ENCODE results near the gene SH3GL3.

Gene SH3GL3

GRCh38 chr15:83422541-83422940, 24.6 kb upstream of the SH3GL3 start:
- ATAC-seq: no peak
- no peak for TF ChIP-seq ZFP30 (CRISPR knock-in tag; IDR thresholded peaks at IDR 0.05)
- TF ChIP-seq CSDC2 (CRISPR knock-in tag; IDR thresholded peaks at IDR 0.05): no peak
- no peak for TF ChIP-seq TCF4 (CRISPR knock-in tag; IDR thresholded peaks at IDR 0.05; ENCODE audit: borderline replicate concordance)
- TF ChIP-seq ARNTL (CRISPR knock-in tag; IDR thresholded peaks at IDR 0.05; ENCODE audit: borderline replicate concordance, low read depth): no peak
- no peak for TF ChIP-seq ZNF8 (CRISPR knock-in tag; IDR thresholded peaks at IDR 0.05)
- TF ChIP-seq, protein P1, sequence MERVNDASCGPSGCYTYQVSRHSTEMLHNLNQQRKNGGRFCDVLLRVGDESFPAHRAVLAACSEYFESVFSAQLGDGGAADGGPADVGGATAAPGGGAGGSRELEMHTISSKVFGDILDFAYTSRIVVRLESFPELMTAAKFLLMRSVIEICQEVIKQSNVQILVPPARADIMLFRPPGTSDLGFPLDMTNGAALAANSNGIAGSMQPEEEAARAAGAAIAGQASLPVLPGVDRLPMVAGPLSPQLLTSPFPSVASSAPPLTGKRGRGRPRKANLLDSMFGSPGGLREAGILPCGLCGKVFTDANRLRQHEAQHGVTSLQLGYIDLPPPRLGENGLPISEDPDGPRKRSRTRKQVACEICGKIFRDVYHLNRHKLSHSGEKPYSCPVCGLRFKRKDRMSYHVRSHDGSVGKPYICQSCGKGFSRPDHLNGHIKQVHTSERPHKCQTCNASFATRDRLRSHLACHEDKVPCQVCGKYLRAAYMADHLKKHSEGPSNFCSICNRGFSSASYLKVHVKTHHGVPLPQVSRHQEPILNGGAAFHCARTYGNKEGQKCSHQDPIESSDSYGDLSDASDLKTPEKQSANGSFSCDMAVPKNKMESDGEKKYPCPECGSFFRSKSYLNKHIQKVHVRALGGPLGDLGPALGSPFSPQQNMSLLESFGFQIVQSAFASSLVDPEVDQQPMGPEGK (CRISPR knock-in tag; IDR thresholded peaks at IDR 0.05; ENCODE audit: borderline replicate concordance): no peak
- no peak for TF ChIP-seq GLIS3 (CRISPR knock-in tag; IDR thresholded peaks at IDR 0.05)
- TF ChIP-seq, protein P2, sequence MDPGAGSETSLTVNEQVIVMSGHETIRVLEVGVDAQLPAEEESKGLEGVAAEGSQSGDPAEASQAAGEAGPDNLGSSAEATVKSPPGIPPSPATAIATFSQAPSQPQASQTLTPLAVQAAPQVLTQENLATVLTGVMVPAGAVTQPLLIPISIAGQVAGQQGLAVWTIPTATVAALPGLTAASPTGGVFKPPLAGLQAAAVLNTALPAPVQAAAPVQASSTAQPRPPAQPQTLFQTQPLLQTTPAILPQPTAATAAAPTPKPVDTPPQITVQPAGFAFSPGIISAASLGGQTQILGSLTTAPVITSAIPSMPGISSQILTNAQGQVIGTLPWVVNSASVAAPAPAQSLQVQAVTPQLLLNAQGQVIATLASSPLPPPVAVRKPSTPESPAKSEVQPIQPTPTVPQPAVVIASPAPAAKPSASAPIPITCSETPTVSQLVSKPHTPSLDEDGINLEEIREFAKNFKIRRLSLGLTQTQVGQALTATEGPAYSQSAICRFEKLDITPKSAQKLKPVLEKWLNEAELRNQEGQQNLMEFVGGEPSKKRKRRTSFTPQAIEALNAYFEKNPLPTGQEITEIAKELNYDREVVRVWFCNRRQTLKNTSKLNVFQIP (CRISPR knock-in tag; IDR thresholded peaks at IDR 0.05; ENCODE audit: borderline replicate concordance, low read depth): no peak
- TF ChIP-seq ZC3H10 (CRISPR knock-in tag; IDR thresholded peaks at IDR 0.05): no peak
- no peak for TF ChIP-seq PPARA (CRISPR knock-in tag; IDR thresholded peaks at IDR 0.05; ENCODE audit: borderline replicate concordance)
- TF ChIP-seq, protein P3, sequence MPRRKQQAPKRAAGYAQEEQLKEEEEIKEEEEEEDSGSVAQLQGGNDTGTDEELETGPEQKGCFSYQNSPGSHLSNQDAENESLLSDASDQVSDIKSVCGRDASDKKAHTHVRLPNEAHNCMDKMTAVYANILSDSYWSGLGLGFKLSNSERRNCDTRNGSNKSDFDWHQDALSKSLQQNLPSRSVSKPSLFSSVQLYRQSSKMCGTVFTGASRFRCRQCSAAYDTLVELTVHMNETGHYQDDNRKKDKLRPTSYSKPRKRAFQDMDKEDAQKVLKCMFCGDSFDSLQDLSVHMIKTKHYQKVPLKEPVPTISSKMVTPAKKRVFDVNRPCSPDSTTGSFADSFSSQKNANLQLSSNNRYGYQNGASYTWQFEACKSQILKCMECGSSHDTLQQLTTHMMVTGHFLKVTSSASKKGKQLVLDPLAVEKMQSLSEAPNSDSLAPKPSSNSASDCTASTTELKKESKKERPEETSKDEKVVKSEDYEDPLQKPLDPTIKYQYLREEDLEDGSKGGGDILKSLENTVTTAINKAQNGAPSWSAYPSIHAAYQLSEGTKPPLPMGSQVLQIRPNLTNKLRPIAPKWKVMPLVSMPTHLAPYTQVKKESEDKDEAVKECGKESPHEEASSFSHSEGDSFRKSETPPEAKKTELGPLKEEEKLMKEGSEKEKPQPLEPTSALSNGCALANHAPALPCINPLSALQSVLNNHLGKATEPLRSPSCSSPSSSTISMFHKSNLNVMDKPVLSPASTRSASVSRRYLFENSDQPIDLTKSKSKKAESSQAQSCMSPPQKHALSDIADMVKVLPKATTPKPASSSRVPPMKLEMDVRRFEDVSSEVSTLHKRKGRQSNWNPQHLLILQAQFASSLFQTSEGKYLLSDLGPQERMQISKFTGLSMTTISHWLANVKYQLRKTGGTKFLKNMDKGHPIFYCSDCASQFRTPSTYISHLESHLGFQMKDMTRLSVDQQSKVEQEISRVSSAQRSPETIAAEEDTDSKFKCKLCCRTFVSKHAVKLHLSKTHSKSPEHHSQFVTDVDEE (CRISPR knock-in tag; IDR thresholded peaks at IDR 0.05): no peak
- TF ChIP-seq ESRRG (CRISPR knock-in tag; IDR thresholded peaks at IDR 0.05): no peak

DNA sequence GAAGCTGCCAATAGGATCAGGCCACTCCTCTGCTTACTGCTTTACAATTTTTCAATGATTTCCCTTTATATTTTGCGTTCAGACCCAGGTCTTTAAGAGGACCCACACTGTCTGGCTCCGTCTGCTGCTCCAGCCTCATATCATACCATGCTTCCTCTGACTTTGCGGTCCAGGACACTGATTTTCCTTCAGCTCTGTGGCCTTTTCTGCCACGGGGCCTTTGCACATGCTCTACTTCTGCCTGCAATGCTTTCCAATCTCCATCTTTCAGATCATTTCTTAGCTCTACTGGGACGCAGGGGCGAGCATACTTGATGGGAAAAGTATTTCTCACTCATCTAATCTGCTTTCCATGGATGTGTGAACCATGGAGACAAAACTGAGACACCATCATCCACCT, 23.0 kb upstream of the SH3GL3 start:
- no peak for TF ChIP-seq BACH2 (CRISPR knock-in tag; IDR thresholded peaks at IDR 0.05; ENCODE audit: borderline replicate concordance)
- no peak for TF ChIP-seq TOX (CRISPR knock-in tag; IDR thresholded peaks at IDR 0.05; ENCODE audit: borderline replicate concordance)
- TF ChIP-seq, protein P3 (CRISPR knock-in tag; IDR thresholded peaks at IDR 0.05): no peak
- no peak for TF ChIP-seq CREB5 (CRISPR knock-in tag; IDR thresholded peaks at IDR 0.05; ENCODE audit: low read depth)
- TF ChIP-seq CSDC2 (CRISPR knock-in tag; IDR thresholded peaks at IDR 0.05): no peak
- TF ChIP-seq ZNF565 (CRISPR knock-in tag; conservative IDR thresholded peaks at IDR 0.05; ENCODE audit: low read depth): no peak
- no peak for TF ChIP-seq TCF4 (CRISPR knock-in tag; IDR thresholded peaks at IDR 0.05; ENCODE audit: borderline replicate concordance)
- no peak for TF ChIP-seq ZNF8 (CRISPR knock-in tag; IDR thresholded peaks at IDR 0.05)
- TF ChIP-seq ZNF70 (CRISPR knock-in tag; IDR thresholded peaks at IDR 0.05): no peak
- TF ChIP-seq ISL1 (CRISPR knock-in tag; IDR thresholded peaks at IDR 0.05): no peak

GRCh38 chr15:83430441-83430840, 16.7 kb upstream of the SH3GL3 start:
- ATAC-seq: no peak
- TF ChIP-seq, protein P2 (CRISPR knock-in tag; IDR thresholded peaks at IDR 0.05; ENCODE audit: borderline replicate concordance, low read depth): no peak
- TF ChIP-seq, protein P4, sequence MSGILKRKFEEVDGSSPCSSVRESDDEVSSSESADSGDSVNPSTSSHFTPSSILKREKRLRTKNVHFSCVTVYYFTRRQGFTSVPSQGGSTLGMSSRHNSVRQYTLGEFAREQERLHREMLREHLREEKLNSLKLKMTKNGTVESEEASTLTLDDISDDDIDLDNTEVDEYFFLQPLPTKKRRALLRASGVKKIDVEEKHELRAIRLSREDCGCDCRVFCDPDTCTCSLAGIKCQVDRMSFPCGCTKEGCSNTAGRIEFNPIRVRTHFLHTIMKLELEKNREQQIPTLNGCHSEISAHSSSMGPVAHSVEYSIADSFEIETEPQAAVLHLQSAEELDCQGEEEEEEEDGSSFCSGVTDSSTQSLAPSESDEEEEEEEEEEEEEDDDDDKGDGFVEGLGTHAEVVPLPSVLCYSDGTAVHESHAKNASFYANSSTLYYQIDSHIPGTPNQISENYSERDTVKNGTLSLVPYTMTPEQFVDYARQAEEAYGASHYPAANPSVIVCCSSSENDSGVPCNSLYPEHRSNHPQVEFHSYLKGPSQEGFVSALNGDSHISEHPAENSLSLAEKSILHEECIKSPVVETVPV (CRISPR knock-in tag; IDR thresholded peaks at IDR 0.05): no peak
- TF ChIP-seq ISL1 (CRISPR knock-in tag; IDR thresholded peaks at IDR 0.05): no peak
- no peak for TF ChIP-seq CREB5 (CRISPR knock-in tag; IDR thresholded peaks at IDR 0.05; ENCODE audit: low read depth)
- TF ChIP-seq ZC3H10 (CRISPR knock-in tag; IDR thresholded peaks at IDR 0.05): no peak
- no peak for TF ChIP-seq ZNF8 (CRISPR knock-in tag; IDR thresholded peaks at IDR 0.05)
- TF ChIP-seq, protein P1 (CRISPR knock-in tag; IDR thresholded peaks at IDR 0.05; ENCODE audit: borderline replicate concordance): no peak
- no peak for TF ChIP-seq ZNF565 (CRISPR knock-in tag; conservative IDR thresholded peaks at IDR 0.05; ENCODE audit: low read depth)

More for the DNA sequence above, 23.0 kb upstream of the SH3GL3 start:
- no peak for ATAC-seq
